A549 treated with ZK216348 at 1 μM for 4 hours (cell line): ENCODE measurements around the gene SCO1. TPM values are rescaled to one million over a fixed set of nuclear protein-coding genes. Genes with fewer than 3 reads are reported as not detected.

Source experiments
- total RNA-seq: library from RNA; stranded (reverse); fragments of 200-300 nt; extraction: Qiagen RNA extraction; gene quantifications from 5 replicates; pipeline ENCODE4 v1.2.3, GENCODE V29; 2022; ENCODE audit warnings: low read depth

SCO1 gene
- total RNA-seq = 50.9 to 59.5 TPM (median 58.3 TPM) in 5 replicates

DNA sequence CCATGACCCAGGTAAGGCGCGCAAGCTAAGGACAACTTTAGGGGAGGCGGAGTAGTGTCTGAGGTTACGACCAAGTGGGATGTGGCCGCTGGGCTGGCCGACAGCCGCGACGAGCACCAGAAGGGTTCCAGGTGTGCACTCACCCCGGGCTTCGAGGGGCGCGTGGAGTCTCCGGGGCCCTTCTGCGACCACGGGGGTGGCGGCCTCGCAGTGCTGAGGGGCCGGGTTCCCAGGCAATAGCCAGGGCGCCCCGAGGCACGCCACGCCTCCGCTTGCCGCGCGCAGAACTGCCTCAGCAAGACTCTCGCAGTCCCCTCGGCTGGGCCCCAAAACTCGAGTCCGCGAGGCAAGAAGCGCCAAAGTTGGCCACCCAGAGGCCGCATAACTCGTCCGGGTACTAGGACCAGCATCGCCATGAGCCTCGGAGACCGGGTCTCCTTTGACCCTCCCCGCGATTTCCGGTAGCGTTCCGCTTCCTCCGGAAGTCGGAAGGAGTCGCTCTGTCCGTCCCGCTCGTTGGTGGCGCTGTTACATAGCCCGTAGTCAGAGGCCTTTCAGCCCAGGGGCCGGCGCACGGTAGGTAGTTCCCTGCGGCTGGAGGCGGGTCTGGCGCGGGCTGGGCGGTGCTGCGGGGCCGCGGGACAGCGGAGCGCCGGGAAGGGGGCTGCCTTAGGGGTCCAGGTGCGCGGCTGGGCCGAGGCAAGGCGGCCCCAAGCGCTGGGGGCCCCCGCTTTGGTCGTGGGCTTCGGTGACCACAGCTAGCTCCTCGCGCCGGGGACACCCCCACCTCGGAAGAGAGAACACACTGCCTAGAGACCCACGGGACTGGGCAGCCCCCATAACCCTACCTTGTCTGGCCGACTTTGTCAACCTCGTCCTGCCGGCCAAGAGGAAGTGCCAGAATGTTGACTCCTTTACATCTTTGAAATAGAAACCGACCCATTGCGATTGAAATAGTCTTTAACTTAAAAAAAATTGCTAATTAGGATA lies at the start of gene SCO1, which contains the start of gene ADPRM:
Gene SCO1 (minus strand): TSS at position 442 of the 990 bp plus-strand sequence. CDS start 26 bp downstream, at position 416.
Gene ADPRM (plus strand): TSS at position 503 of the 990 bp plus-strand sequence. CDS start 7,333 bp downstream, outside the sequence.

DNA sequence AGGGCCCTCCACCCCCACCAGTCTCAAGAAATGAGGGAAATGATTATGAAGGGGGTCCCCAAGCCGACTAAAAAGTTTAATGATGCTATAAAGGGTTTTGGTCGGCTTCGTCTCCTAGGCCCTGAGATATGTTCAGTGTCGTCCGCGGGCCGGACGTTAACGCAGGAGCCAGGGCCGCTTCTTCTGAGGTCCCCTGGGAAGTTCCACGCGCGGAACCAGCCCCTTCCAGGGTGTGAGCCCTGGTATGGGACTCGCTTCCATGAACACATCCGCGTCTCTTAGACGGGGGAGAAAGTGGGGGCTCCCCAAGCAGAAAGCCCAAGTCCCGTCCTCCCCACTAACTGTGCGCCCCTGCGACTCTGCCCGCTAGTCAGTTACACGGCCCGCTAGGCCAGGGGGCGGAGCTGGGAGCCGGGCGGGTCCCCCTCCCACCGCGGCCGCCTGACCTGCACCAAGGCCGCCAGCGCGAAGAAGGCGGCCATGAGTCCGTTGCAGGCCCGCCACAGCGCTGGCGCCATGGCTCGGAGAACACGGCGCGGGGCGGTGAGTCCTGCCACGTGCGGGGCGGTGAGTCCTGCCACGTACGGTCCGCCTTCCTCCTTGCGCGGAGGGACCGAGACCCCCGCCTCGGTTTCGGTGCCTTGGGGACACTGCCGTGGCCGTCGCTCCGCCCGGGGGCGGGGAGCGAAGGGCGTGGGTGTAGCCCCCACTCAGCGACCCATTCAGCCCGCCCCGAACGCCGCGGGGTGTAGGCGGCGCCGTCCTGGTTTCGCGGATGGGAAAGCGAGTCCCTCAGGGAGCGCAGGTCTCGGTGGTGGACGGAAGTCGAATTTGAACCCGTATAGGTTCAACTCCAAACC lies 32.2 kb upstream of the SCO1 start, which contains the start of gene TMEM220:
Gene TMEM220 (minus strand): TSS at position 690 of the 860 bp plus-strand sequence. CDS start 172 bp downstream, at position 518.

DNA sequence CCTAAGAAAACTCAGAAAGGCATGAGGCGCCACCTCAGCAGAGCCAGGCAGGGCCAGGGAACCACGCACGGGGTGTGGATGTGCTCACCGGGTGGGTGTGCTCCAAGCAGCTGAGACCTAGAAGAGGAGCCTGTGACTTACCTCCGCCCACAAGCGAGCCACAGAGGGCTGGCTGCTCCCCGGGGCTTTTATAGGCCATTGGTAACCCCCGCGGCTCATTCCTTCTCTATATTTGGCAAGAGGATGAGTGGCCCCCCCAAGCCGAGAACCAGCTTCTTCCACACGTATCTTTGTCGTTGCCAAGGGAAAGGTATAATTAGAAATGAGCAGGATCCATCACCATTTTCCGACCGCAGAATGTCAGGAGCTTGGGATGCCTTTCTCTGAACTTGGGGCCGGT lies 40.2 kb downstream of the SCO1 start, which contains the start of gene MYH3:
Gene MYH3 (minus strand): TSS at position 162 of the 400 bp plus-strand sequence. CDS start 2,245 bp downstream, outside the sequence.

Other genes starting within 250 kb of the SCO1 start
- gene MYH4, start 228.0 kb downstream of the SCO1 start, total RNA-seq = not detected in 5 replicates
- not detected in 5 replicates for gene MYH1, start 179.0 kb downstream of the SCO1 start, total RNA-seq
- gene MYH2, start 147.9 kb downstream of the SCO1 start, total RNA-seq = not detected in 5 replicates
- 0.44 to 1.4 TPM (median 1.2 TPM) in 5 replicates for gene MYH3, start 40.2 kb downstream of the SCO1 start, total RNA-seq
- 6.3 to 8.6 TPM (median 8.3 TPM) in 5 replicates for gene ADPRM, start 61 bp upstream of the SCO1 start, total RNA-seq
- 1.4 to 4.1 TPM (median 2.5 TPM) in 5 replicates for gene TMEM220, start 32.5 kb upstream of the SCO1 start, total RNA-seq
- gene TMEM238L, start 106.6 kb upstream of the SCO1 start, total RNA-seq = not detected in 5 replicates
- gene PIRT, start 140.6 kb upstream of the SCO1 start, total RNA-seq = not detected in 5 replicates